SK-N-MC (cell line): ENCODE results near the gene FAM24B.

Experiments
- DNase-seq: peaks from one replicate; pipeline ENCODE4 v3.0.0-alpha.2; 2011; ENCODE audit warnings: low read depth, low spot score
- H3K27ac ChIP-seq: fragments of 200-600 bp; sonication (generic); 2 replicates; pipeline ENCODE4 v1.5.1; 2016; ENCODE audit warnings: mixed run types
- H3K36me3 ChIP-seq: fragments of 200-600 bp; sonication (generic); 2 replicates; pipeline ENCODE4 v1.6.1; 2017; ENCODE audit warnings: antibody characterized with exemption, low read length, mixed read lengths; ENCODE audit not compliant: insufficient read depth
- H3K4me3 ChIP-seq: fragments of 200-600 bp; sonication (generic); 2 replicates; pipeline ENCODE4 v1.5.1; 2016
- H3K9ac ChIP-seq: fragments of 200-600 bp; sonication (generic); 2 replicates; pipeline ENCODE4 v1.8.0; 2017; ENCODE audit warnings: mixed run types, mixed read lengths; ENCODE audit not compliant: insufficient read length
- H3K9me3 ChIP-seq: fragments of 200-600 bp; sonication (generic); 2 replicates; pipeline ENCODE4 v1.6.1; 2017; ENCODE audit warnings: low read depth, mild to moderate bottlenecking, antibody characterized with exemption, low read length, moderate library complexity, mixed read lengths
- EZH2 ChIP-seq: fragments of 200-600 bp; sonication (generic); IDR thresholded peaks from one replicate; pipeline ENCODE4 v1.6.1; 2017; ENCODE audit warnings: antibody characterized with exemption
- FOXP2 ChIP-seq: optimal IDR thresholded peaks from 2 replicates; pipeline ENCODE3; 2011; ENCODE audit warnings: mild to moderate bottlenecking, moderate library complexity; ENCODE audit not compliant: insufficient read depth; ENCODE audit errors: extremely low read length, control extremely low read depth
- POLR2AphosphoS5 ChIP-seq: IDR thresholded peaks from 2 replicates; pipeline ENCODE4 v1.6.1; 2012; ENCODE audit warnings: mild to moderate bottlenecking, low read depth, low read length, borderline replicate concordance

FAM24B gene

DNA sequence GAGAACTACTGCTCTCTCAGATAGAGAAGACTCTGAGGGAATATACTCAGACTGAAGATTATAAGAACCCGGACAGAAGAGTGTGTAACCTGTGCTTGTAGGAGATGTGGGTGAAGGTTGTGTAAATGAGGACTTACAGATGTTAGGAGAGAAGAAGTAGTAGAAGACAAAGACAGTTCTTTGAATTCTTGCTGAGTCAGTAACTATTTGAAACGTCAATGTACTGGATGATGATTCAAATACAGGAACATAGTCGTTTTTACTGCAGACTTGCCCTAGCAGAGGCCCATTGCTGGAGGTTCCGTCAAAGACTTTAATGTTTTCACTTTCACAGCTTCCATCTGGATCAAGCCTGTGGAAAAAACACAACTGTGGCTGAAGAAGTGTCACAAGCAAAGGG lies 40.5 kb downstream of the FAM24B start:
- no peak overlapping the region for H3K4me3 ChIP-seq
- DNase-seq = no peak
- no peaks in the 10 kb centered on the region for H3K9me3 ChIP-seq
- H3K9ac ChIP-seq = no peak overlapping the region
- no peaks in the 10 kb centered on the region; the same call in 1 of the 2 replicates for H3K36me3 ChIP-seq
- H3K27ac ChIP-seq = no peak overlapping the region
- TF ChIP-seq EZH2 (no peak), FOXP2 (no peak), POLR2AphosphoS5 (no peak)

GRCh38 chr10:122835908-122836307 lies 43.5 kb downstream of the FAM24B start:
- H3K36me3 ChIP-seq = no peaks in the 10 kb centered on the region; the same call in 1 of the 2 replicates
- DNase-seq = no peak
- H3K9ac ChIP-seq = no peak overlapping the region
- no peak for TF ChIP-seq FOXP2
- TF ChIP-seq EZH2 = no peak
- no peak for TF ChIP-seq POLR2AphosphoS5
- no peak overlapping the region for H3K4me3 ChIP-seq
- H3K27ac ChIP-seq = no peak overlapping the region
- H3K9me3 ChIP-seq = no peaks in the 10 kb centered on the region

DNA sequence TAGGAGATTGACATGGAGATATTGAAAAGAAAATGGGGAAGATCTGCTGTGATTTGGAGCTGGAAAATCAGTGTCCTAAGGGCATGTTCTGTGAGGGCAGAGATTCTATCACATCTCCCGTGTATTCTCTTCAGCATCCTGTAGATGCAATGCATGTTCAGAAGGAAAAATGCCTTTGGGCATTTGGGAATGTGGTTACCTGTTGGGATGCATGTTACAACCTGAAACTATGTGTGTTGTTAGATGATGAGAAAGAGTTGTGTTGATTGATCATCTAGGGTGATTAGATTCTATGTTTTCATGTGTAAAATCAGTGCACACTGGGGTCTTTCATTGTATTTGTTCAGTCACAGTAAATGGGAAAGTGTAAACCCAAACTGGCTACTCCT lies 48.4 kb downstream of the FAM24B start:
- Histone ChIP-seq H3K36me3 (no peaks in the 10 kb centered on the region; the same call in 1 of the 2 replicates), H3K27ac (no peak overlapping the region), H3K4me3 (no peak overlapping the region), H3K9me3 (no peaks in the 10 kb centered on the region), H3K9ac (no peak overlapping the region)
- no peak for TF ChIP-seq EZH2
- TF ChIP-seq FOXP2 = no peak
- no peak for TF ChIP-seq POLR2AphosphoS5
- DNase-seq = no peak

GRCh38 chr10:122830273-122830964 lies 49.0 kb downstream of the FAM24B start:
- TF ChIP-seq EZH2 (no peak), POLR2AphosphoS5 (no peak), FOXP2 (no peak)
- no peak overlapping the region for H3K4me3 ChIP-seq
- no peak overlapping the region for H3K9ac ChIP-seq
- H3K27ac ChIP-seq = no peak overlapping the region
- no peak for DNase-seq
- H3K36me3 ChIP-seq = no peaks in the 10 kb centered on the region; the same call in 1 of the 2 replicates
- H3K9me3 ChIP-seq = no peaks in the 10 kb centered on the region

DNA sequence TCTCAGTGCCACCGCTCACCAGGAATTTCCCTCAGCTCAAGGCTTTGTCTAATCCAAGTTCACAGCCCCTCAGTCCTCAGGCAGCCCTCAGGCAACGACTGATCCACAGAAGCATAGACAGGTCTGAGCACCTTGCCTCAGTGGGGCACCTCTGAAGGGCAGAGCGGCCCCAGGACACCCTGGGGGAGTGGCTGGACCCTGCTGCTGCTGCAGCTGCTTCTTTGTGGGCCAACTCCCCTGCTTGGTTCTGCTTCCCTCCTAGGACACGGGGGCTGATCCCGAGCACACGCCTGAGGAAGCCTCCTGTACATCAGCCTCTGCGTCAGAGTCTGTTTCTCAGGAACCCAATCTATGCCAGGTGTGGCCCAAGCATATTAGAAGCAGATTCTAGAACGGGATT lies 49.9 kb downstream of the FAM24B start:
- DNase-seq = no peak
- Histone ChIP-seq H3K9me3 (no peaks in the 10 kb centered on the region), H3K4me3 (no peak overlapping the region), H3K36me3 (no peaks in the 10 kb centered on the region; the same call in 1 of the 2 replicates), H3K27ac (no peak overlapping the region), H3K9ac (no peak overlapping the region)
- TF ChIP-seq POLR2AphosphoS5 (no peak), FOXP2 (no peak), EZH2 (no peak)

- DNase-seq = no peak
- TF ChIP-seq POLR2AphosphoS5 (no peak), FOXP2 (no peak), EZH2 (no peak)
- Histone ChIP-seq H3K36me3 (no peaks in the 10 kb centered on the region; the same call in 1 of the 2 replicates), H3K9me3 (no peaks in the 10 kb centered on the region), H3K27ac (no peak overlapping the region), H3K4me3 (no peak overlapping the region), H3K9ac (no peak overlapping the region)
These were observed 50.6 kb downstream of the FAM24B start for GRCh38 chr10:122828716-122829255.

DNA sequence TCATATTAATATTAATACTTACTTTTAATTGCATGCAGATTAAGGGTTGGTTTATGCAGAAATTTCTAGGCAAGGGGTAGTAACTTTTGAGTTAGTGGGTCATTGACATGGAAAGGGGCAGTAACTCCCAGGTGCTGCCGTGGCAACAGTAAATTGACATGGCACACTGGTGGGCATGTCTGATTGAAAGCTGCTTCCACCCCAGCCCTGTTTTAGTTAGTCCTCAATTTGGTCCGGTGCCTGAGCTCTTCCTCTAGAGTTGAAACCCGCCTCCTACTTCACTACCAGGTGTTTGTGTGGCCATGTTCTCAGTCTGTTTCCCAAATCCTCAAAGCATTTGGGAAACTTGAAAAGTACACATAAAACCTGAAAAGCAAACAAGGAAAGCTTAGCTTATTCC lies 52.1 kb downstream of the FAM24B start:
- no peaks in the 10 kb centered on the region for H3K36me3 ChIP-seq
- no peaks in the 10 kb centered on the region for H3K9me3 ChIP-seq
- no peak overlapping the region for H3K4me3 ChIP-seq
- no peak overlapping the region for H3K27ac ChIP-seq
- H3K9ac ChIP-seq = no peak overlapping the region
- TF ChIP-seq FOXP2 = no peak
- no peak for TF ChIP-seq EZH2
- no peak for TF ChIP-seq POLR2AphosphoS5
- DNase-seq = no peak

DNA sequence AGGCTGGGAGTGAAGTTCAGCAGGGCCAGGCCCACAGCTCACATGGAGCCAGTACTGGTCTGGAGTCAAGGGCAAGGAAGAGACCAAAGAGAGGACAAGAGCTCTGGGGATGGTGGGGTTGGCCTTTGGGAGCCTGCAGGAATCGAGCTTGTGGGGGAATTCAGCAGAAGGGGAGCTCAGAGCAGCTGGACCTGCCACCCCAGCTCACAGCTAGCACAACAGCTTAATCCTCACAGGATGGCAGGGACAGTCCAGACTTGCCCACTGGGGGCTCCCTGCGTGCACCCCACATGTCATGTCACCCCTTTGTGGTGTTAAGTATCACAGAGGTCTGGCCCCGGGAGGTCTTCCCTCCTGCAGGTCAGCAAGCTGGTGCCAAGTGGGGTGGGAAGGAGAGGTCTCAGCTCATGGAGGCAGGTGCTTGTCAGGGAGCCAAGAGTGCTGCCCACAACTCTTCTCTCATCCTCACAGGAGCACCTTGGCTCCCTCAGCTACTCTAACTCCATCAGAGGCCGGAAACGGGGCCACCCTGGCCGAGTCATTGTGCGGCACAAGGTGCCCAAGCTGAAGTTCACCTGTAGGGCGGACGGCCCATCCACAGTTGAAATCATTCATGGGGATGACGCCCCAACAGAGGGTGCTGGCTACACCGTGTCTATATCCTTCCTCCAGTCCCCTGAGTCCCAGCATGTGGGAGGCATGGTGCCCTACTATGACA lies 56.2 kb downstream of the FAM24B start:
- H3K9me3 ChIP-seq = no peaks in the 10 kb centered on the region
- no peak overlapping the region for H3K9ac ChIP-seq
- DNase-seq = no peak
- no peak overlapping the region for H3K4me3 ChIP-seq
- H3K36me3 ChIP-seq = no peaks in the 10 kb centered on the region
- H3K27ac ChIP-seq = no peak overlapping the region
- no peak for TF ChIP-seq EZH2
- no peak for TF ChIP-seq FOXP2
- no peak for TF ChIP-seq POLR2AphosphoS5
